H54 (cell line): ENCODE data around the gene PRSS21.

Source experiments
- DNase-seq: peaks from one replicate; pipeline ENCODE4 v3.0.0; 2011; ENCODE audit warnings: low spot score, mixed read lengths; ENCODE audit not compliant: insufficient read length
- FAIRE-seq: peaks from 3 replicates; lab custom pipeline; 2011; peaks lifted over from hg19 to GRCh38; lab: Jason Lieb, UNC
- POLR2A ChIP-seq: IDR thresholded peaks from 2 replicates; pipeline ENCODE4 v1.6.1; 2011; ENCODE audit warnings: low read depth, mild to moderate bottlenecking, low read length

Gene PRSS21

GRCh38 chr16:2816751-2817339 lies at the start of gene PRSS21:
Gene PRSS21 (plus strand): TSS chr16:2817237. CDS start chr16:2817269, 32 bp downstream.
- DNase-seq (no peak), FAIRE-seq (no peak)
- no peak for TF ChIP-seq POLR2A

- FAIRE-seq (no peak), DNase-seq (no peak)
- no peak for TF ChIP-seq POLR2A
Observed at GRCh38 chr16:2767891-2768290, 49.1 kb upstream of the PRSS21 start.

- no peak for FAIRE-seq
- DNase-seq: no peak
- TF ChIP-seq POLR2A: no peak
Observed at GRCh38 chr16:2768403-2769089, 48.5 kb upstream of the PRSS21 start.

- TF ChIP-seq POLR2A: no peak
- no peak for FAIRE-seq
Observed at GRCh38 chr16:2769100-2769529, 47.9 kb upstream of the PRSS21 start.

GRCh38 chr16:2769675-2770056 lies 47.4 kb upstream of the PRSS21 start:
- DNase-seq (no peak), FAIRE-seq (no peak)
- no peak for TF ChIP-seq POLR2A

More at GRCh38 chr16:2769100-2769529, 47.9 kb upstream of the PRSS21 start:
- DNase-seq: no peak

- TF ChIP-seq POLR2A: no peak
- no peak for FAIRE-seq
- no peak for DNase-seq
Observed at GRCh38 chr16:2770057-2770951, 46.7 kb upstream of the PRSS21 start.

- no peak for TF ChIP-seq POLR2A
- no peak for DNase-seq
- no peak for FAIRE-seq
Observed at GRCh38 chr16:2771496-2772402, 45.3 kb upstream of the PRSS21 start.

- DNase-seq: peak; percentile 42
- peak; percentile 6 for FAIRE-seq
- no peak for TF ChIP-seq POLR2A
Observed at GRCh38 chr16:2773188-2773968, 43.7 kb upstream of the PRSS21 start.

GRCh38 chr16:2774161-2774891 lies 42.7 kb upstream of the PRSS21 start:
- FAIRE-seq (no peak), DNase-seq (no peak)
- no peak for TF ChIP-seq POLR2A

- no peak for TF ChIP-seq POLR2A
- FAIRE-seq (no peak), DNase-seq (no peak)
Observed at GRCh38 chr16:2775131-2775716, 41.8 kb upstream of the PRSS21 start.

- FAIRE-seq: no peak
- no peak for TF ChIP-seq POLR2A
- DNase-seq: no peak
Observed at GRCh38 chr16:2775765-2776499, 41.1 kb upstream of the PRSS21 start.
